Measurements from ENCODE around the gene ANTXR1.
"Not testable (repeated sequence)": the region's sequence is repeated elsewhere in the genome, so short reads cannot be mapped to it uniquely, and the experiment has no call there.

The ANTXR1 gene

DNA sequence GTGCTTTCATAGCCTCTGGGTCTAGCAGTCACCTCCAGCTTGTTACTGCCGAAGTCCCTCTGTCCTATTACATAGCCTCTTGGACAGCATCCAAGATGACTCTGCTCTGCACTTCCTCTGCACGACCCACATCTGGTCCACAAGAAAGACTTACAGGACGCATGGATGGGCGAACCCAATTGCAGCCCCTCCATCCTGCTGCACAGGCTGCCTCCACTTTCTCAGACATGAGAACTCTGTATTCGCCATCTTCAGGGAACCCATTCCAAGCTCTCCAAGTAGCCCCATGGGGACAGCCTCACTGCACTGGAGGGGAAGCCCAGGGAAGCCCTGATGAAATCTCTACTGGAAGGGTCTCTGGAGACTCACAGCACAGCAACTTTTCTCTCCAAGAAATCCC is 201.9 kb downstream of the ANTXR1 start:
- DNase-seq = peak; percentile 8

DNA sequence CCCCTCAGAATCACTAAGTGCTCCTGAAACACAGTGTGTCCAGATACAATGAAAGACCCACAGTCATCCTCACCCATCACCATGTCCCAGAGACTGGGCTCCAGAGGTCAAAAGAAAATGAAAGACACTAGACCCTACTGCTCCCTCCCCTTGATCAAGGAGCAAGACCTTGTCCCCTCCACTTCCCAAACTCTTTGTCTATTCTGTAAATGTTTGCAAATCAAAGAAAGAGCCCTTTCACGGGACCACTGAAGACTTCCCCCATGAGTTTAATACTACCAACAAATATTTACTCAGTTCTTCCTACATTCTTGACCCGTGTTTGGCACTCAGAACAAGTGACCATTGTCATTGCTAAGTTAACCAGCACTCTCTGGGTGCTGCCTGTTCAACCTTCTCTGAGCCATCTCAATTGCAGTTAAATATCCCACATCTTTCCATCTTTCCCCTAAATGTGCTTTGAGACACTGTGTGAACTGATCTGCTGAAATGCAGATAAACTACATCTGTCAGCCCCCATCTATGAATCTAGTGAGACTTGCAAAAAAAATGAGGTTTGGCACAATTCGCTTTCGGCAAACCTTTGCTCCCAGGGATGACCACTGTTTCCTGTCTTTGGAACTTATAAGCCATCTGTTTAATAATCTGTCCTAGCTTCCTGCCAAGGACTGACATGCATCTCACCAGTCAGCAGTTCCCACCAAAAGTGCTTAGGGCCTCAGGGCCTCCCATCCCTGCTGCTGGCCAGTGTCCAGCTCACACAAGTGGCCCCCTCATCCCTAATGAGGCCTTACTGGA is 203.8 kb downstream of the ANTXR1 start:
- no peak for DNase-seq

DNA sequence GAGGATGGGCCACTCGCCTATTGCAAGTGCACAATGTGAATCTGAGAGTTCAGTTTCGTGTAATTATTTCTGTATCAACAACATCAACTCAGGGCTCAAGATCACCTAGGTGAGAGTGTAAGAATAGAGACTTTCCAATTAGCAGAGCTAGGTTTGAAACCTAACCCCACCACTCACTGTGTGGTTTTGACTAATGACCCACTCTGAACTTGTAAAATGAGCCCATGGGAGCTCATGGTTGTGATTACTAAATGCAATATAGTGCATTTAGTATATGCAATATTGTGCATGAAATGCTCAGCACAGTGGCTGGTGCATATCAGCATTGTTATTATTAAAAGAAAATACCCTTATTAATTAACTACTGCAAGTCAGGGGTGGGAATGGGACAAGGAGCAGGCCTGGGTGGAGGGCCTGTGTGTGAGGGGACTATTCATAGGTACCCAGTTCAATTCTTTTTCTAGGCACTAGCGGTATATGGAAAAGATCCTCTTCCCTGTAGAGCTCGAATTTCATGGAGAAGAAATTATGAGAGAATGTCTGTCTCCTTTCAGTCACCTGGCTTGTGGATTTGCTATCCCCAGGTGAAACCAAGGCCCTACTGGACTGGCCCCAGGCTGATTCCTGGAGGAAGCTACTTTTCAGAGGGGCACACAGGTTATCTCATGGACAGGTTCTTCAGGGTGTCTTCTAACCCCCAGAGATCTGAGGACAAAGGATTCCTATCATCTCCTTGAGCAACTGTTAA is 204.5 kb downstream of the ANTXR1 start:
- peak; percentile 77 for DNase-seq

DNA sequence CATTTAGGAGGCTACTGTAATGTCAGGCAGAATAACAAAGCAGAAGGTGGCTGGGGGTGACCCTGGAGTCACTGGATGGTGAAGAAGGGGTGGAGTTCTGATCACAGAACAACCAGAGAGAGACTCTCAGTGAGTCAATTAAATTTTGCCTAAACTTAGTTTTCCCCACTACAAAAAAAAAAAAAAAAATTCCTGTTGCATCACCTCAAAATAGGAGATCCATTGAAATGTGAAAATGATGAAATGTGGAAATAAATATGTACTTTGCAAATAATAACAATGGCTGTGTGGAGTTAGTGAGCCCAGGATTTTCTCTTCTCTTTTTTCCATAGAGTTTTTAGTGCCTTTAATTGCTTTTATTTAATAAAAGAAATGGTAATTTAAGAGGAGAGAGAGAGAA is 208.5 kb downstream of the ANTXR1 start:
- DNase-seq = no peak

DNA sequence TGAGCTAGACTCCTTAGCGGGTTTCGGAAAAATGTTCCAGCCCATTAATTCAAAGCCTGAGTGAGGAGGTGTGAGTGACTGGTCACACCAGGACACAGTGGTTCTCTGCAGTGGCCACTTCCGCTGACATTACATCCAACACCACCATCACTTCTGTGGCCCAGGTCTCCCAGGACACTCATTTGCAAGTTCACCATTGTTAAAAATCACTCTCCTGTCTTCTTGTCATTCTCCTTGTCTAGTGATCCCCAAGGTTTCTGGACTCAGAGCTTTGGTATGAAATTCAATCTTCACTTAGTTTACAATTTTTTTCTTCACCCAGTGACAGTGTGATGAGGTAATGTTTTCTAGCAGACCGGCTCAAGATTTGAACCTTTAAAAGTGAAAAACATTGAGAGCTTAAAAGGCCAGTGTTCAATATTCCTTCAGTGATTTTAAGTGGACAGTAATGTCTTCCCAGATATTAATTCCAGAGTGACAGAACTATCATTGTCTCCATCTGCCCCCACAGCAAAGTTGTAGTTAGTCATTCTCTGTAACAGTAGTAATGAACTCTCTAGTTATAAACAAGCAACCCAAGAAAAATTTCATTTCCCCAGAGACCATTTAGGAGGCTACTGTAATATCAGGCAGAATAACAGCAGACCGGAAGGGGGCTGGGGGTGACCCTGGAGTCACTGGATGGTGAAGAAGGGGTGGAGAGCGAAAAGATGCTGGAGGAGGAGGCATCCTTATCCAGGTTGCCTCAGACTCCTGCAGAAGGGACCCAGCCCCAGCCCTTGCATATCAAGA is 209.2 kb downstream of the ANTXR1 start:
- DNase-seq = no peak

DNA sequence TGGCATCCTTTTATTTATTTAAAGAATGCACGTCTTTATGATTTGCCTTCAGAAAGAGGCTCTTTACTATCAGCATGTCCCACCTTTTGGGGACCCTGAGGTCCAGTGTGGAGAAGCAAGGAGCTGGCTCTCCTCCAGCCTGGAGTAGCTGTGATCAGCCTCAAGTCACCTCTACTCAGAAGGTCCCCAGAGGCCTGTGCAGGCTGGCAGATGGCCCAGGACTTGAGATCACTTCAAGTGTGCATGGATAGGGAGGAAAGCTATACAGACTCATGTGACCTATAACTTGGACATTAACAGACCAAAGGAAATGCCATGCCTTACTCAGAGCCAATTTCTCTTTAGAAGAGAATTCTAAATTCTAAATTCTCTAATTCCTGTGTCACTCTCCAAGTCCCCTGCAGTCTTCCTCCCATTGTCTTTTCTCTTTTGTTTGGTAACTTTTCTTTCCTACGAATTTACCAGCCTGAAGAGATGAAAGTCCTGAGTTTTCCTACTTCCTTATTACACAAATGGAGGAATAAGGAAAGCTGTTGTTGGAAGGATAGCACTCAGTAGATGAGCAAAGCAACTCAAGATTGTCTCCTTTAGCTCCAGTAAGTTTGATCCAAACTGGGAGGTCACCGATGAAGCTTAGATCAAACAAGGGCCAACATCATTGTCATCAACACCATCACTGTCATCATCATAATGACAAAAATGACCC is 210.1 kb downstream of the ANTXR1 start:
- peak; percentile 15 for DNase-seq

DNA sequence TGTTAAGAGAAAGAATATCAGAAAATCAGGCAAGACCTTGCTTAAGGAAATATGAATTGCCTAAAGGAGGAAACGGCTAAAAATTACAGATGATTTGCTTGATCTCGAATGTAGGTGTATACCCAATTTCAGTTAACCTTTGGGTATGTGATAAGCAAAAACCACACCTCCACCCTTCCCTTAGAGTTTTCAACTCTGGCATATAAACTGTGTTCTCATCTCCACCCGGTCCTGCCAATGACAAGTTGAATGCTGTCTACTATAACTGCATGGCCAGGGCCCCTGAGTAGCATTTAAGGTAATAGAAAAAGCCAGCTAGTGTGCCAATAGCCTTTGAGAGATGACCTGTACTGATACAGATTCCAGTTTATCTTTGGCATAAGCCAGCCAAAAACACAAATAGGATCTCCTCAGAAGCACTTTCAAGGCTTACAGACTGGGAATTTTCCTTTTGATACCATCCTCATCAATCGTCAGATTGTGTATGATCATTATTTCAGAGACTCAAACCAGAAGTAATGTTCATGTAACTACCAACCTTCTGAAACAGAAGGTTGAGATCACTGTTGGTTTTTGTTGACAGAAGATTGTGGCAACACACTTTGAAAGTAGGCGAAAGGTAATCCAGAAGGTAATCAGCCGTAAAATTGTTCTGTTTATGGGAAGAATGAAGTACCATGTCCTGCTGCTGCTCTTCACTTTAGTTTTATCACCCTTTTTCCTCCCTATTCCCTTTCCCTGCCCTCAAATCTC is 211.0 kb downstream of the ANTXR1 start:
- no peak for DNase-seq

DNA sequence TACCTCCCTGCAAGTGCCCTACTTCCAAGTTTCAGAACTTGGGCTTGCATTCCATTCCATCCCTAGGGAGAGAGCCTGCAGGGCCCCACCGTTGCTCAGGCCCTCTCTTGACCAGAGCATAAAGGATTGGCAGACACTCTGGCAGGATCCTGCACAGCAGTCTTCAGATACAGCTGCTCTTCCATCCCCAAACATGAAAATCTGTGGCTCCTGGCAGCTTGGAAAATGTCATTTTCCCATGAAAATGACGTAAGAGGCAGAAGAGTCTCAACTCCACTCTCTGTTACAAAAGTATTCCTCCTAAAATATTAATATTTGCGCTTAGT is 211.5 kb downstream of the ANTXR1 start:
- no peak for DNase-seq

DNA sequence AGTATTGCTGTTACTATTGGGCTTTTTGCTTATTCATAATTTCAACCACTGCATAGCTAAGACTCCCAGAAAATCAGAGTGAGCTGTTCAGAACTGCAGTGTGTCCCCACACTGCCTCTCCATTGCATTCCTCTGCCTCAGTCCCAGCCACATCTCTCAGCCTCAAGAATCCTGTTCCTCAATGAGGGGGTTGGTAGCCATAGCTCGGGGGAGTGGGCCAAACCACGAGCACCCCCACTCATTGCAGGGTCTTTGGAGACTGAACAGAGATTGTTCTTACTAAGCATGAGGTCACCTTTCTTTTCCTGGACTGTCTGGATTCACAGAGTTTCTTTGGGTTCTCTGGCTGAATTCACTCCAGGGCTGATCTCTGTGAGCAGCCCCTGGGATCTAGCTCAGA is 213.0 kb downstream of the ANTXR1 start:
- DNase-seq = no peak

DNA sequence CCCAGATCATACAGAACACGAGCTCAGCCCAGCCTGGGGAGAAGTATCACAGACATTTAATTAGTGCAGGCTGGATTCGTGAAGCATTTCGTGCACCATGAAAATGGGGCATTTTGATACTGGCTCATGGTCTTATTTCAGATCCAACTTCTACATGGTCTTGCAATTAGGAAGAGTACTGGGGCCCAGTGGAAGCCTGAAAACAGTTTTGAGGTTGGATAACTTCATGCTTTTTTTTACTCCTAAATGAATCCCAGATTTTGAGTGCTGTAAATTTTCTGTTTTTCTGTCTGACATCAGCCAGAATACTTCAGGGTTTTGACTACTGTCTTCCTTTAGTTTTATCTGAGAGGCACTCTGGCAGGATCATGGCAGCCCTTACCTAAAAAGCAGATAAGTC is 213.9 kb downstream of the ANTXR1 start:
- no peak for DNase-seq

DNA sequence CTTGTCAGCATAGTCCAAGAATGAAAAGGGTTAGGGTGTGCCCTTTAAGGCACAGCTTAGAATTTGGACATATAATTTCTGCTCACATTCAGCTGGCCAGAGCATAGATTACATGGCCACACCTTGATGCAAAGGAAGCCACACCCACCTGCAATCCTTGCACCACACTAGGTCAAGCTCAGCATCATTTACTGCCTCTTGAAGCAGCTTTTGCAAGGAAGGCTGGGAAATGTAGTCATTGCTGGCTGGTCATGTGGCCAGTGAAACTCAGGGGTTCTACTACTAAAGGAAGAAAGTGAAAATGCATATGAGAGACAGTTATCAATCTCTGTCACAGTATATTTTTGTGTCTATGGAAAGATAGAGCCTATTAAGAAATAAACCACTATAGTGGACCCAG is 214.7 kb downstream of the ANTXR1 start:
- no peak for DNase-seq

DNA sequence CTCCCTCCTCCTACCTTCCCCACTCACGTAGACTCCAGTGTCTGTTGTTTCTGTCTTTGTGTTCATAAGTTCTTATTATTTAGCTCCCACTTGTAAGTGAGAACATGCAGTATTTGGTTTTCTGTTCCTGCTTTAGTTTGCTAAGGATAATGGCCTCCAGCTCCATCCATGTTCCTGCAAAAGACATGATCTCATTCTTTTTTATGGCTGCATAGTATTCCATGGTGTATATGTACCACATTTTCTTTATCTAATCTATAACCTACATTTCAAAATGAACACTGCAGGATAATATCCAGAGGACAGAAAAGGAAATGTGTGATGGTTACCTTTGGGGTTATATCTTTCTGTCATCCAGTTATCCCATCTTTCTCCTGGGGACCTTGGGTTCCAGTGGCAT is 218.0 kb downstream of the ANTXR1 start:
- DNase-seq = not testable (repeated sequence)

DNA sequence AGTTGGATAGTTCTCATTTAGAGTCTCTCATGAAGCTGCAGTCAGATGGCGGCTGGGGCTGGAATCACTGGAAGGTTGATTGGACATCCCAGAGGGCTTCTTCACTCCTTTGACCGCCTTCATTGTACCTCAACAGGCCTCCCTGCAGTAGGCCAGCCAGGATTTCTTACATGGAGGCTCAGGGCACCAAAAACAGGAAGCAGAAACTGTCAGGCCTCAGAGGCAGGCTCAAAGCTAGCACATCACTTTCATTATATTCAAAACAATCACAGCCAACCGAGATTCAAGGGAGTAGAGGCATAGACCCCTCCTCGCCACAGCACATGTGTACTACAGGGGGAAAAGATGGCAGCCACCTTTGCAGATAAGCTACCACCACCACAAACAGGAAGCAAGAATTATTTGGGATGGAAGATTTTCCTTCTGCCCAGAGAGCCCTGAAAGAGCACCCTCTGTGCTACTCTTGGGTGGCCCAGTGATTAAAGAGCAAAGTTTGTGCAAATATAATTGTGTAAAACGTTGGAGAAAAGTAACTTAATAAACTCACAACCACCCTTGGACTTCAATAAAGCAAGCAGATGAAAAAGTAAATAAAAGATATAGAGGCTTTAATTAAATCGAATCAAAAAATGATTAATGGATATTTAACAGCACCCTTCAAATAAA is 218.8 kb downstream of the ANTXR1 start:
- DNase-seq = no peak

DNA sequence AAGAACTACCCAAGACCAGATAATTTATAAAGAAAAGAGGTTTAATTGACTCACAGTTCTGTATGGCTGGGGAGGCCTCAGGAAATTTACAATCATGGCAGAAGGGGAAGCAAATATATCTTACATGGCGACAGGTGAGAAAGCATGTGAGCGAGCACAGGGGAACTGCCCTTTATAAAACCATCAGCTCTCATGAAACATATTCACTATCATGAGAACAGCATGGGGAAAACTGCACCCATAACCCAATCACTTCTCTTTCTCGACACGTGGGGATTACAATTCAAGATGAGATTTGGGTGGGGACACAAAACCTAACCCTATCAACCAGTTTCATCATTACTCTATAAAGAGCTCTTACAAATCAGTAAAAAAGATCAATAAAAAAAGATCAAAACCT is 222.9 kb downstream of the ANTXR1 start:
- DNase-seq = not testable (repeated sequence)

DNA sequence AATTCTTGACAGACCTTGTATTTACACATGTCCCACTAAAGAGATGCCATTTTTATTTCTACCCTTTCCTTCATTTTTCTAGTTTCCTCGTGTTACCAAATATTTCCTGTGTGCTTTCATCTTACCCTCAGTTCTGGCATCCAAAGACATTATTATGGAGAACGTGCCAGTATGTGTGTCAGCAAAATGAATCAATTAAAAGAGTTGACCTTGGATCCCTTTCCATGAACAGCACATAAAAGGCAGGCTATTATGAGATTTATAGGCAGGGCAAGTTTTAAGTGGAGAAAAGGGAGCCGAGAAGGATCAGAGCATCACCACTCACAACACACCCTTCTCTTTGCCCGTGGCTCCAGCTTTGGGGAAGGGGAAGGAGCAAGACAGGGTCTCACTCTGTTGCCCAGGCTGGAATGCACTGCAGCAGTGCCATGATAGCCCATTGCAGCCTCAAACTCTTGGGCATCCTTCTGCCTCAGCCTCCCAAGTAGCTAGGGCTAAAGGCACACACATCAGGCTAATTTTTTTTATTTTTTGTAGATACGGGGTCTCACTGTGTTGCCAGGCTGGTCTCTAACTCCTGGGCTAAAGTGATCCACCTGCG is 224.2 kb downstream of the ANTXR1 start:
- no peak for DNase-seq

DNA sequence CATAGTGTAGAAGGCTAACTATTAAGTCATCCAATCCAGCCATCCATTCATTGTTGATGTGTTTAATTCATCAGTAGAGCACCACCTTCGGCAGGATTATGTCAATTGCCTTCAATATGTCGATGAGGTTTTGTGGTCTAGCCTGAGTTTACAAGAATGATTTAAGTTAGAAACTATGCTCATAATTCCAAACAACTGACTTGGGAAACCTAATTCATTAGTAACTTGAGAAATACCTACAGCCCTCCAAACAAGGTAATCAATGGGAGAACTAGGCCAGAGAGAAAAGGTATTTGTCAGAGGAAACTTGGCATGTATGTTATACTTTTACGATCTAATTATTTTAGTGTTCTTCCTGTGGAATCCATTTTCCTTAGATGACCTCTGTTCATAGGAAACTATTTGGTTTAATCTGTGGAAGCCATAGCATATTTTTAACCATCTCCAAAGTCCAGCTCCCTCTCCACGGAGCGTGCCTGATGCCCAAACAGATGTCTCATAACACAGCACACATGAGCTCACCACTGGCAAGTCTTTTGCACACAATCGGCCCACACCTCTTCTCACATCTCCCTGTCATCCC is 225.6 kb downstream of the ANTXR1 start:
- no peak for DNase-seq

DNA sequence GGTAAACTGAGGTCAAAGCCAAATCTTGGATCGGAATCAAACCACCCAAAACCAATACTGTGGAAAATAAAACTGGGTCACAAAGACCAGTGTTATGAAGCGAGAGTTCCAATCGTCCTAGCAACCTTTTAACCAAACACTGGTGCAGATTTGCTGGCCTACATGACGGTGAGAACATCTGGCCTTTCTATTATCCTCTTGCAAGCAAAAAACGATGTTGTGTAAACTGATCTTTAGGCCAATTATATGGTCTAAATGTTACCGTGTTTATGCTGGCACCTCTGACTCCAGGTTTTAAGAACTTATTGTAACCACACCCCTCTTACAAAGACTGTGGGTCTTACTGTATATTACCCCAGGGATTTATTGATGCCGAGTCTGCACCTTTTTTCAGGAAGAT is 228.1 kb downstream of the ANTXR1 start:
- no peak for DNase-seq

DNA sequence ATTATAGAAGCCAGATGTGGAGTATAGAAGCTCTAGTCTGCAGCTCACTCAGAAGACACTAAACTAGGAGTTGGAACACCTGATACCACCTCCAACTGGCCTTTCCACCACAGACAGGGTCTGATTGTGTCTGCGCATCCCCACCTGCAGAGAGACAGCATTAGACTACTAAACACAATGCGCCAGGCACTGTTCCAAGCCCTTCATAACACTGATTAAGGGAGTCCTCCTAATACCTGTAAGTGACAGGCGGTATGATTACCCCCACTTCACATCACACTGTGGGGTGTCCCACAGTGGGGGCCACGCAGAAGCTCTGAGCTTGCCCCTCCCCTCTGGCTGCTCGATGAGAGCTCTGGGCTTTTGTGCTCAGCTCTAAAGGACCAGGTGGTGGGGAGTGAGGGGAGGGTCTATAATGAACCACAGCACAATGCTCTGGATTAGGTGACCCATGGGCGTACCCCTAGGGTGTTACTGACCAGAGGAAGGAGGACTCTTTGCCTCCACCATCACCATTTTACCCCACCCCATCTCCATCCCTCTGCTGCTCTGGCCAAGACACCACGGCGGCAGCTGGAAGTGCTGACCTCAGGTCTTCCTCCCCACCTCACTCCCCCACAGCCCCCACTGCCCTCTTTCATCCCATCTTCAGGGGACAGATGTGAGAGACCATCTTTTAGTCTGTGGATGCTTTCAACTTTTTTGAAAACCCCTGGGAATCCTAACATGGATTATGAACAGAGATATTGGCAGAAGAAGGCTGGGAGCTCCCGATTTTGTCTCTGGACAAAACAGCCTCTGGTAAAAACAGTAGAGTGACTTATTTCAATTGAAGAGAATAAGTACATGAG is 228.9 kb downstream of the ANTXR1 start:
- DNase-seq = no peak

DNA sequence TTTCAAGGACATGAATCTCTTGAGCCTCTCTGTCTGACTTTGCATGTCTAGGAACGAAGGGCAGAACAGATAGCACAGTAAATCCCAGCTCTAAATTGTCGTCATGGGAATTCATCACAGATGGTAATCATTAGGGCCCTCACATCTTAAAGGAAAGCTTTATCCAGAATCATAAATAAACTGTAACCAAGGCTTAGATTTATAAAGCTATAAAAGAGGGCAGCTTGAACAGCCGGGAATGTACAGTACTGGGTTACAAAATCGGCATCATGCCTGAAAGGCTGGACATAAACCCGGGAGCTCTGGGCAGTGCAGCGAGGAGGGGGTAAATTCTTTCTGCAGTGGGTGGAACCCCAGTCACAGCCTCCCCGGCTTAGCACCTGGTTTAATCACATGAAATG is 229.7 kb downstream of the ANTXR1 start:
- no peak for DNase-seq

DNA sequence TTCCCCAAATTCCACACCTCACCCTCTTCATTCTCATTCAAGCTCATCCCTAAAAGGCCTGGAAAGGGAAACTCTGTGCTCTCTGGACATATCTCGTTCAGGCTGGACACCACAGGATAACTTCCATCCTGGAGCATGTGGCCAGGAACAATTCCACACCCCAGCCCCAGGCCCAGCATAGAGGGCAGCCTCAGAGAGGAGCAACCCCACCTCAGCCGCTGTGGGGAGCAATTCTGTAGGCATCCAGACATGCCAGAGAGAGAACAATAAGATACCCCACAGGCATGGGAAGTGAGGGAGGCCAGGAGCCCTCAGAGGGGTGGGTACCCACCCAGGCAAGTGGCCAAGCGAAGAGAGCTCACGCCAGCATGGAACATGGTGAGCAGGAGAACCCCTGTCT is 230.7 kb downstream of the ANTXR1 start:
- DNase-seq = no peak

All from NCI-H2029 treated with DMSO at 0.1 percent for 48 hours (cell line).